Peyer's patch (tissue), 4 donors: Measurements from ENCODE around the gene RGPD4.
"Not testable (repeated sequence)": the region's sequence is repeated elsewhere in the genome, so short reads cannot be mapped to it uniquely, and the experiment has no call there.

Experiments used
- CTCF ChIP-seq, 6 experiments: fragments of 450-650 bp in 4 of 6; fragments of 200-600 bp in 2 of 6; sonication (generic) in 1 of 6; IDR thresholded peaks; one replicate each; pipeline ENCODE4 v1.5.1; 2017 to 2019; ENCODE audit warnings: antibody characterized with exemption in 6 of 6, mild to moderate bottlenecking in 3 of 6, moderate library complexity in 1 of 6
- POLR2A ChIP-seq, 2 donors: fragments of 450-650 bp; IDR thresholded peaks; one replicate each; pipeline ENCODE4 v1.5.1; 2017; ENCODE audit warnings: antibody characterized with exemption in 2 of 2, mild to moderate bottlenecking in 2 of 2, moderate library complexity in 2 of 2

GRCh38 chr2:107916696-107917370 lies 90.1 kb downstream of the RGPD4 start:
- not testable (repeated sequence) for TF ChIP-seq CTCF, POLR2A (IDR thresholded peaks at IDR 0.05)
